Measurements from ENCODE around the gene RPTOR.

DNA sequence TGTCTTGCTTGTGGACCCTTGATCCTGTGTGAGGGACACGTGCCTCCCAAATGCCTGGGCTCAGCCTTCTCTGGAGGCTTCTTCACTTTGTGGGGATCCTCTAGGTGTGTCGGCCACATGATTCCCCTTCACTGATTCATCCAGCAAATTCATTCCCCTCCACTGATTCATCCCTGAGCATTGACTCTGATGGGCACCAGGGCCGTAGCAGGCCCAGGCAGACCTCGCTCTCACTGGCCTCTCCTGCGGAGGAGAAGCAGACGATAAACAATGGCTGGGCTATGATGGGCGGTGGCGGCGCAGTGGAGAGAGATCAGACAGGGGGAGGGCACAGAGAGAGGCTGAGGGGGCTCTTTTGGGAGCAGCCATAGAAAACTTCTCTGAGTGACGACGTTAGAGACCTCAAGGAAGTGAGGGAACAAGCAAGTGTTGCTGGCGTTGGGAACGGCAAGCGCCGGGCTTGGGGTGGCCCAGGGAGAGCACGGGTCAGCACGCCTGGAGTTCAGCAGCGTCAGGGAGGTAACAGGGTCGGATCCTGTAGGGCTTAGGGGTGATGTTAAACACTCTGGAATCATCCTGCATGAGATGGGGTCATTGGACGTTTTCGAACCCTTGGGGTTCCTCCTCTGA is 17.5 kb upstream of the RPTOR start:
- TF ChIP-seq CTCF (conservative IDR thresholded peaks at IDR 0.05; ENCODE audit: low read depth, low read length) (no peak), EZH2phosphoT487 (IDR thresholded peaks at IDR 0.05; ENCODE audit: borderline replicate concordance, low read length) (no peak)
